ENCODE data around the gene LARGE1. TPM values are rescaled to one million over a fixed set of nuclear protein-coding genes. Genes with fewer than 3 reads are reported as not detected.

LARGE1 gene
- total RNA-seq, 1 experiment from 2014 or later: 1.3 TPM

GRCh38 chr22:33582822-33583400 lies 337.4 kb downstream of the LARGE1 start:
- TF ChIP-seq CTCF (conservative IDR thresholded peaks at IDR 0.05; ENCODE audit: low read depth, low read length) (no peak), EZH2phosphoT487 (IDR thresholded peaks at IDR 0.05; ENCODE audit: borderline replicate concordance, low read length) (no peak), EZH2 (IDR thresholded peaks at IDR 0.05; ENCODE audit: low read length, unreplicated experiment) (no peak)
- ATAC-seq (no peak), DNase-seq (no peak)
- CTCF ChIA-PET: no interaction called here
- intact Hi-C loops (cut with micrococcal nuclease): no loop called here
- H3K4me2 ChIP-seq (ENCODE audit: low read length): no peak overlapping the region
- no peaks in the 10 kb centered on the region; the same call in 1 of the 2 replicates for H3K9me3 ChIP-seq (ENCODE audit: low read length)
- H3K4me3 ChIP-seq (ENCODE audit: low read length): no peak overlapping the region
- no peaks in the 10 kb centered on the region for H3K4me1 ChIP-seq (ENCODE audit: insufficient read depth, low read length)
- H3K9me2 ChIP-seq (replicated peaks; ENCODE audit: low read length): no peaks in the 10 kb centered on the region
- no peak overlapping the region for H3K9ac ChIP-seq (ENCODE audit: low read length)
- no peaks in the 10 kb centered on the region for H3K27me3 ChIP-seq (ENCODE audit: low read length)
- POLR2A ChIA-PET (ENCODE audit: unreplicated experiment): no interaction called here
- H2AFZ ChIP-seq (ENCODE audit: low read length): no peak overlapping the region
- no peak overlapping the region for H3K27ac ChIP-seq (ENCODE audit: low read length)
- no peaks in the 10 kb centered on the region for H4K20me1 ChIP-seq (ENCODE audit: low read length)
- H3K79me2 ChIP-seq (ENCODE audit: low read length): no peaks in the 10 kb centered on the region
- no peaks in the 10 kb centered on the region for H3K36me3 ChIP-seq (ENCODE audit: low read depth, low read length)
- no peaks in the 10 kb centered on the region for H3F3A ChIP-seq (ENCODE audit: low read length, unreplicated experiment)
- no TSS peak for BruUV-seq (replicated peaks)

GRCh38 chr22:33580310-33580709 lies 340.0 kb downstream of the LARGE1 start:
- H3F3A ChIP-seq (ENCODE audit: low read length, unreplicated experiment): no peaks in the 10 kb centered on the region
- H3K27ac ChIP-seq (ENCODE audit: low read length): no peak overlapping the region
- H3K9me3 ChIP-seq (ENCODE audit: low read length): no peaks in the 10 kb centered on the region; the same call in 1 of the 2 replicates
- CTCF ChIA-PET: no interaction called here
- no peak overlapping the region for H2AFZ ChIP-seq (ENCODE audit: low read length)
- DNase-seq (no peak), ATAC-seq (no peak)
- no peak overlapping the region for H3K4me2 ChIP-seq (ENCODE audit: low read length)
- no peaks in the 10 kb centered on the region for H3K9me2 ChIP-seq (replicated peaks; ENCODE audit: low read length)
- no peaks in the 10 kb centered on the region for H3K4me1 ChIP-seq (ENCODE audit: insufficient read depth, low read length)
- H3K27me3 ChIP-seq (ENCODE audit: low read length): no peaks in the 10 kb centered on the region
- no TSS peak for BruUV-seq (replicated peaks)
- intact Hi-C loops (cut with micrococcal nuclease): no loop called here
- H3K4me3 ChIP-seq (ENCODE audit: low read length): no peak overlapping the region
- no peaks in the 10 kb centered on the region for H4K20me1 ChIP-seq (ENCODE audit: low read length)
- no peak overlapping the region for H3K9ac ChIP-seq (ENCODE audit: low read length)
- no peaks in the 10 kb centered on the region for H3K36me3 ChIP-seq (ENCODE audit: low read depth, low read length)
- no peaks in the 10 kb centered on the region for H3K79me2 ChIP-seq (ENCODE audit: low read length)
- TF ChIP-seq CTCF (conservative IDR thresholded peaks at IDR 0.05; ENCODE audit: low read depth, low read length) (no peak), EZH2phosphoT487 (IDR thresholded peaks at IDR 0.05; ENCODE audit: borderline replicate concordance, low read length) (no peak), EZH2 (IDR thresholded peaks at IDR 0.05; ENCODE audit: low read length, unreplicated experiment) (no peak)
- POLR2A ChIA-PET (ENCODE audit: unreplicated experiment): no interaction called here

GRCh38 chr22:33579448-33580093 lies 340.7 kb downstream of the LARGE1 start:
- TF ChIP-seq EZH2phosphoT487 (IDR thresholded peaks at IDR 0.05; ENCODE audit: borderline replicate concordance, low read length): no peak
- peak; percentile 57 for TF ChIP-seq CTCF (conservative IDR thresholded peaks at IDR 0.05; ENCODE audit: low read depth, low read length)
- H3K4me3 ChIP-seq (ENCODE audit: low read length): no peak overlapping the region
- no peaks in the 10 kb centered on the region for H3K27me3 ChIP-seq (ENCODE audit: low read length)
- CTCF ChIA-PET: no interaction called here
- intact Hi-C loops (cut with micrococcal nuclease): no loop called here
- H3K79me2 ChIP-seq (ENCODE audit: low read length): no peaks in the 10 kb centered on the region
- H3K36me3 ChIP-seq (ENCODE audit: low read depth, low read length): no peaks in the 10 kb centered on the region
- H3K9me2 ChIP-seq (replicated peaks; ENCODE audit: low read length): no peaks in the 10 kb centered on the region
- H3K4me1 ChIP-seq (ENCODE audit: insufficient read depth, low read length): no peaks in the 10 kb centered on the region
- H3K4me2 ChIP-seq (ENCODE audit: low read length): no peak overlapping the region
- POLR2A ChIA-PET (ENCODE audit: unreplicated experiment): no interaction called here
- no peaks in the 10 kb centered on the region; the same call in 1 of the 2 replicates for H3K9me3 ChIP-seq (ENCODE audit: low read length)
- no peak overlapping the region for H3K27ac ChIP-seq (ENCODE audit: low read length)
- H2AFZ ChIP-seq (ENCODE audit: low read length): no peak overlapping the region
- H3F3A ChIP-seq (ENCODE audit: low read length, unreplicated experiment): no peaks in the 10 kb centered on the region
- H4K20me1 ChIP-seq (ENCODE audit: low read length): no peaks in the 10 kb centered on the region
- DNase-seq (peak; percentile 40), ATAC-seq (no peak)
- BruUV-seq (replicated peaks): no TSS peak
- no peak overlapping the region for H3K9ac ChIP-seq (ENCODE audit: low read length)
